Neural crest cell (in vitro differentiated cells): ENCODE measurements around the gene PNMA6E. TPM values are rescaled to one million over a fixed set of nuclear protein-coding genes. Genes with fewer than 3 reads are reported as not detected.

ENCODE experiments used
- DNase-seq: peaks from one replicate; pipeline ENCODE4 v3.0.0; 2021; ENCODE audit warnings: low read depth, mixed read lengths, low spot score
- H3K27ac Mint-ChIP-seq: one replicate; pipeline ENCODE4 v1.8.0; 2021; ENCODE audit warnings: mild to moderate bottlenecking, mixed read lengths; ENCODE audit not compliant: unreplicated experiment
- H3K27me3 Mint-ChIP-seq: 2 replicates; pipeline ENCODE4 v1.8.0; 2021; ENCODE audit warnings: low read depth, mild to moderate bottlenecking, mixed read lengths
- H3K36me3 Mint-ChIP-seq: 2 replicates; pipeline ENCODE4 v1.8.0; 2021; ENCODE audit warnings: low read depth, mild to moderate bottlenecking, mixed read lengths
- H3K4me1 Mint-ChIP-seq: 2 replicates; pipeline ENCODE4 v1.8.0; 2021; ENCODE audit warnings: mixed read lengths
- H3K4me3 Mint-ChIP-seq: one replicate; pipeline ENCODE4 v1.8.0; 2021; ENCODE audit warnings: mild to moderate bottlenecking, mixed read lengths
- H3K9me3 Mint-ChIP-seq: 2 replicates; pipeline ENCODE4 v1.8.0; 2021; ENCODE audit warnings: mixed read lengths
- total RNA-seq: library from RNA; stranded (reverse); gene quantifications from 2 replicates; pipeline ENCODE4 v1.2.1, GENCODE V29; 2021
- TF ChIP-seq, protein P1 (sequence below): fragments of 200-600 bp; sonication (generic); conservative IDR thresholded peaks from 2 replicates; pipeline ENCODE4 v1.5.0; 2021; ENCODE audit warnings: antibody characterized with exemption, mild to moderate bottlenecking

PNMA6E gene
- total RNA-seq, 1 donor from 2014 or later = not detected

DNA sequence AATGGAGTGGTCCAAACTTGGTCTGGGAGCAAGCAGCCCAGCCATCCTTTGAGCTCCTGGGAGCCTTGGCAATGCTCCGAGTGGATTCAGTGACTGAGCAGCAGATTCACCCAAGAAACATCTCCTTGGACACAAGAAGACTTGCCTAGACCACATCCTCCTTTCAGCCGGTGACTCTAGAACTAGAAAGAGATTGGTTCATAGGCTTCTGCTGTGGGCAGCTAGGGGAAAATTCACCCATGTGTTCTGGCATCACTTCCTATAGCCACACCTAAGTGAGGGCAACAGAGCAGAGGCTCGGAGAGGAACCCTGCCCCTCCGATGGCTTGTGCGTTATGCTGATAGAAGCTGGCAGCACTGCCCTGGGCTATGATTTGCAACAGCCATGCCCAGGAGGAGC, 51.2 kb downstream of the PNMA6E start:
- Mint-ChIP-seq H3K27ac (no peak overlapping the region), H3K36me3 (peaks cover 26% of the 10 kb centered on the region), H3K27me3 (no peaks in the 10 kb centered on the region), H3K9me3 (peaks cover 3% of the 10 kb centered on the region), H3K4me1 (no peaks in the 10 kb centered on the region), H3K4me3 (no peak overlapping the region)
- DNase-seq = no peak
- TF ChIP-seq, protein P1, sequence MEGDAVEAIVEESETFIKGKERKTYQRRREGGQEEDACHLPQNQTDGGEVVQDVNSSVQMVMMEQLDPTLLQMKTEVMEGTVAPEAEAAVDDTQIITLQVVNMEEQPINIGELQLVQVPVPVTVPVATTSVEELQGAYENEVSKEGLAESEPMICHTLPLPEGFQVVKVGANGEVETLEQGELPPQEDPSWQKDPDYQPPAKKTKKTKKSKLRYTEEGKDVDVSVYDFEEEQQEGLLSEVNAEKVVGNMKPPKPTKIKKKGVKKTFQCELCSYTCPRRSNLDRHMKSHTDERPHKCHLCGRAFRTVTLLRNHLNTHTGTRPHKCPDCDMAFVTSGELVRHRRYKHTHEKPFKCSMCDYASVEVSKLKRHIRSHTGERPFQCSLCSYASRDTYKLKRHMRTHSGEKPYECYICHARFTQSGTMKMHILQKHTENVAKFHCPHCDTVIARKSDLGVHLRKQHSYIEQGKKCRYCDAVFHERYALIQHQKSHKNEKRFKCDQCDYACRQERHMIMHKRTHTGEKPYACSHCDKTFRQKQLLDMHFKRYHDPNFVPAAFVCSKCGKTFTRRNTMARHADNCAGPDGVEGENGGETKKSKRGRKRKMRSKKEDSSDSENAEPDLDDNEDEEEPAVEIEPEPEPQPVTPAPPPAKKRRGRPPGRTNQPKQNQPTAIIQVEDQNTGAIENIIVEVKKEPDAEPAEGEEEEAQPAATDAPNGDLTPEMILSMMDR = no peak

DNA sequence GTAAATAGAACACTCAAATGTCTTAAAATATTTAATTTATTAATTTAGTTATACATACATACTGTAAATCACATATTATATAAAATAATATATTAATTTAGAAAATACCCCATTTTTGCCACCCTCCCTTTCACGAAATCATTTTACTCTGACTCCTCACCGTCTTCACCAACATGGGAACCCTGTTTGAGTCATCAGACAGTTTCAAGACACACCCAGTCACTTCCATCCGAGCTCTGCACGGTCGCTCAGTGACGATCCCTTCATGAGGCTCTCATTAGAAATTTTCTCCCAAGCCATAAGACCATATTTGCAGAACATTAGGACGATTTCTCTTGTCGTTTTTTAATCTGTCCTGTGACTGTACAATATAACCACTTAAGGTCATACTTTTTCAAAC, 52.7 kb downstream of the PNMA6E start:
- DNase-seq = no peak

DNA sequence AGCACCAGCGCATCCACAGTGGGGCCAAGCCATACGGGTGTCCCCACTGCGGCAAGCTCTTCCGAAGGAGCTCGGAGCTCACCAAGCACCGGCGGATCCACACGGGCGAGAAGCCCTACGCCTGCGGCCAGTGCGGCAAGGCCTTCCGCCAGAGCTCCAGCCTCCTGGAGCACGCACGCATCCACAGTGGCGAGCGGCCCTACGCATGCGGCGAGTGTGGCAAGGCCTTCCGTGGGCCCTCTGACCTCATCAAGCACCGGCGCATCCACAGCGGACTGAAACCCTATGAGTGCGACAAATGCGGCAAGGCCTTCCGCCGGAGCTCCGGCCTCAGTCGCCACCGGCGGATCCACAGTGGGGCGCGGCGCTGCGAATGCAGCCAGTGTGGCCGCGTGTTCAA, 53.6 kb downstream of the PNMA6E start:
- no peak for DNase-seq
- TF ChIP-seq, protein P1 = no peak
- Mint-ChIP-seq H3K27ac (no peak overlapping the region), H3K4me3 (no peak overlapping the region), H3K36me3 (peaks cover 33% of the 10 kb centered on the region), H3K9me3 (peaks cover 3% of the 10 kb centered on the region), H3K27me3 (no peaks in the 10 kb centered on the region), H3K4me1 (no peaks in the 10 kb centered on the region)

More for the DNA sequence above, 52.7 kb downstream of the PNMA6E start:
- H3K4me1 Mint-ChIP-seq = no peaks in the 10 kb centered on the region
- peaks cover 3% of the 10 kb centered on the region for H3K9me3 Mint-ChIP-seq
- no peak overlapping the region for H3K4me3 Mint-ChIP-seq
- no peaks in the 10 kb centered on the region for H3K27me3 Mint-ChIP-seq
- H3K27ac Mint-ChIP-seq = no peak overlapping the region
- TF ChIP-seq, protein P1 = no peak
- peaks cover 34% of the 10 kb centered on the region for H3K36me3 Mint-ChIP-seq

Other genes with a start within 250 kb of the PNMA6E start
- not detected in 2 replicates for gene MAGEA1, start 222.1 kb downstream of the PNMA6E start, total RNA-seq
- gene PNMA6F, start 79.6 kb downstream of the PNMA6E start, total RNA-seq = not detected in 2 replicates
- 13.9 and 14.8 TPM in 2 replicates for gene ZNF275, start 67.2 kb downstream of the PNMA6E start, total RNA-seq
- 0.23 and 0.39 TPM in 2 replicates for gene ZFP92, start 10.1 kb upstream of the PNMA6E start, total RNA-seq
- gene TREX2, start 44.7 kb upstream of the PNMA6E start, total RNA-seq = 0.77 and 1.6 TPM in 2 replicates
- gene HAUS7, start 69.2 kb upstream of the PNMA6E start, total RNA-seq = 51.8 and 58.8 TPM in 2 replicates
- 80.6 and 85.2 TPM in 2 replicates for gene BGN, start 93.6 kb upstream of the PNMA6E start, total RNA-seq
- 0.05 and 0.11 TPM in 2 replicates for gene ATP2B3, start 116.3 kb upstream of the PNMA6E start, total RNA-seq
- 24.4 and 25.3 TPM in 2 replicates for gene CCNQ, start 197.8 kb upstream of the PNMA6E start, total RNA-seq
- gene DUSP9, start 245.9 kb upstream of the PNMA6E start, total RNA-seq = 1.7 TPM in 2 replicates